C4-2B (cell line): ENCODE data around the gene RAB32.
A peak's percentile ranks its signal among the peaks of the same experiment; 100 is the strongest.

Experiments
- H3K27ac ChIP-seq: fragments of 450-650 bp; 2 replicates; pipeline ENCODE4 v1.5.1; 2017
- ZFX ChIP-seq: fragments of 450-650 bp; IDR thresholded peaks from 2 replicates; pipeline ENCODE4 v1.6.1; 2017
- TF ChIP-seq, protein P1 (sequence below): fragments of 450-650 bp; conservative IDR thresholded peaks from 2 replicates; pipeline ENCODE4 v1.5.1; 2017; ENCODE audit warnings: mild to moderate bottlenecking

The RAB32 gene

GRCh38 chr6:146543211-146543939, at the start of gene RAB32:
Gene RAB32, plus strand, starts transcription at chr6:146543833. Its CDS starts 39 bp downstream, at chr6:146543872.
- H3K27ac ChIP-seq = peak within 1 kb of the TSS; percentile 68
- TF ChIP-seq, protein P1, sequence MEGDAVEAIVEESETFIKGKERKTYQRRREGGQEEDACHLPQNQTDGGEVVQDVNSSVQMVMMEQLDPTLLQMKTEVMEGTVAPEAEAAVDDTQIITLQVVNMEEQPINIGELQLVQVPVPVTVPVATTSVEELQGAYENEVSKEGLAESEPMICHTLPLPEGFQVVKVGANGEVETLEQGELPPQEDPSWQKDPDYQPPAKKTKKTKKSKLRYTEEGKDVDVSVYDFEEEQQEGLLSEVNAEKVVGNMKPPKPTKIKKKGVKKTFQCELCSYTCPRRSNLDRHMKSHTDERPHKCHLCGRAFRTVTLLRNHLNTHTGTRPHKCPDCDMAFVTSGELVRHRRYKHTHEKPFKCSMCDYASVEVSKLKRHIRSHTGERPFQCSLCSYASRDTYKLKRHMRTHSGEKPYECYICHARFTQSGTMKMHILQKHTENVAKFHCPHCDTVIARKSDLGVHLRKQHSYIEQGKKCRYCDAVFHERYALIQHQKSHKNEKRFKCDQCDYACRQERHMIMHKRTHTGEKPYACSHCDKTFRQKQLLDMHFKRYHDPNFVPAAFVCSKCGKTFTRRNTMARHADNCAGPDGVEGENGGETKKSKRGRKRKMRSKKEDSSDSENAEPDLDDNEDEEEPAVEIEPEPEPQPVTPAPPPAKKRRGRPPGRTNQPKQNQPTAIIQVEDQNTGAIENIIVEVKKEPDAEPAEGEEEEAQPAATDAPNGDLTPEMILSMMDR = peak; percentile 82
- peak; percentile 62 for TF ChIP-seq ZFX

DNA sequence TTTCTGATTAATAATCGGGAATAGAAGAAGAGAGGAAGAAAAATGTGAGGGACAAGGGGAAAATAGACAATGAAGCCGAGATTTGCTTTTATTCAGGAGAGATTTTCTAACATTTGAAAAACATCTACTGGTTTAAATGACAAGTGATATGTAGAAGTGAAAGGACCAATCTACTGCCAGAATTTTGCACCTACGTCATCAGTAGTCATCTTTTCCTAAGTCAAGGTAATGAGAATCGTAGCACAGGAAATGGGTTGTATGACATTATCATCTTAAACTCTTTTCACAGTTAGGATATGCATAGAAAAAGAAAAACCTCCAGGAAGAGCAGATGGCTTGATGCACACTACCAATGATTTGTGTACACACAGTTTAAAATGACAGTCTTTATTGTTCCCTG, 45.3 kb upstream of the RAB32 start:
- TF ChIP-seq ZFX = no peak
- H3K27ac ChIP-seq = no peak overlapping the region

GRCh38 chr6:146503096-146503495, 40.5 kb upstream of the RAB32 start:
- TF ChIP-seq, protein P1 = no peak
- no peak for TF ChIP-seq ZFX
- no peak overlapping the region for H3K27ac ChIP-seq

DNA sequence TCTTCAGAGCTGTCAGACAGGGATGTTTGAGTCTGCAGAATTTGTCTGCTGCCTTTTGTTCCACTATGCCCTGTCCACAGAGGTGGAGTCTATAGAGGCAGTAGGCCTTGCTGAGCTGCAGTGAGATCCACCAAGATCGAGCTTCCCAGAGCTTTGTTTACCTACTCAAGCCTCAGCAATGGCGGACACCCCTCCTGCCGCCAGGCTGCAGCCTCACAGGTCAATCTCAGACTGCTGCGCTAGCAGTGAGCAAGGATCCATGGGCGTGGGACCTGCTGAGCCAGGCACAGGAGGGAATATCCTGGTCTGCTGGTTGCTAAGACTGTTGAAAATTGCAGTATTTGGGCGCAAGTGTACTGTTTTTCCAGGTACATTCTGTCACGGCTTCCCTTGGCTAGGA, 28.4 kb upstream of the RAB32 start:
- TF ChIP-seq, protein P1 = no peak
- TF ChIP-seq ZFX = no peak
- H3K27ac ChIP-seq = no peak overlapping the region

- H3K27ac ChIP-seq = no peak overlapping the region
Measured at GRCh38 chr6:146526192-146526591, 17.4 kb upstream of the RAB32 start.

GRCh38 chr6:146532702-146533101, 10.9 kb upstream of the RAB32 start:
- no peak for TF ChIP-seq ZFX
- TF ChIP-seq, protein P1 = no peak
- no peak overlapping the region for H3K27ac ChIP-seq

More at GRCh38 chr6:146526192-146526591, 17.4 kb upstream of the RAB32 start:
- TF ChIP-seq, protein P1 = peak; percentile 49
- TF ChIP-seq ZFX = no peak

DNA sequence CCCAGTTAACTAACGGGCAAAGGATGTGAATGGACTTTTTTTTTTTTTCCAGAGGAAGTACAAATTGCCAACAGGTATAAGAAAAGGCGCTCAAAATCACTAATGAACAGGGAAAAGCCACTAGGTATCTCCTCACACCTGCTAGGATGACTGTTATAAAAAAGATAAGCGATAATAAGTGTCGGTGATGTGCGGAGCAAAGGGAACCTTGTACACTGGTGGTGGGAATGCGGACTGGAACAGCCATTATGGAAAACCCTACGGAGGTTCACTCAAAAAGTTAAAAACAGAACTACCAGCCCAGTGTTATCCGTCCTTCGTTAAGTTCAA, 787 bp upstream of the RAB32 start:
- no peak for TF ChIP-seq ZFX
- TF ChIP-seq, protein P1 = no peak
- peak overlapping the region; percentile 68 for H3K27ac ChIP-seq

DNA sequence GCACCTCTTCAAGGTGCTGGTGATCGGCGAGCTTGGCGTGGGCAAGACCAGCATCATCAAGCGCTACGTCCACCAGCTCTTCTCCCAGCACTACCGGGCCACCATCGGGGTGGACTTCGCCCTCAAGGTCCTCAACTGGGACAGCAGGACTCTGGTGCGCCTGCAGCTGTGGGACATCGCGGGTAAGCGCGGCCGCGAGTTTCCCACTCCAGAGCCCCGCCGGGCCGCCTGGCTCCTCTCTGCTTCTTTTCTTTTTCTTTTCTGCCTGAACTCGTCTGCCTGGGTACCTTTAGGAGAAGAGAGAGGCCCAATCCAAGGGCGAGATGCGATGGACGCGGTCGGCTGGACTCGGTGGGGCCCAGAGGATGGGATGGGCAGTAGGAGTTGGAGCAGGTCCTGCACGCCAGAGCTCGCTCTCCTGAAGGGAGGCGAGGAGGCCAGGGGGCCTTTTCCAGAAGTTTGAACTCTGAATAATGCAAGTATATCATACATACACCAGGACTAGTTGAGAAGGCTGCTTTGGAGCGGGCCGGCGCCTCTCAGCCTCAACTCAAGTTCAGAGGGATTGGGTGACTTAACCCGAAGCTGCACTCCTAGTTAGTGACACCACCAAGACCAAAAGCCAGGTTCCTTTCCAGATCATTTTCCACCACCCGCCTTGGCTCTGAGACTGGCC, 445 bp downstream of the RAB32 start:
- H3K27ac ChIP-seq = peak overlapping the region; percentile 68

More for the DNA sequence above, 445 bp downstream of the RAB32 start:
- TF ChIP-seq, protein P1 = no peak
- no peak for TF ChIP-seq ZFX
